Activated naive CD8-positive, alpha-beta T cell treated with anti-CD3 and anti-CD28 coated beads for 36 hours (primary cell): Measurements from ENCODE around the gene HOXB5. TPM values are rescaled to one million over a fixed set of nuclear protein-coding genes. Genes with fewer than 3 reads are reported as not detected.

Source experiments
- DNase-seq: peaks from one replicate; pipeline ENCODE4 v3.0.0; 2021
- H3K27ac Mint-ChIP-seq: one replicate; pipeline ENCODE4 v1.8.0; 2022; ENCODE audit warnings: mild to moderate bottlenecking, moderate library complexity, mixed read lengths
- H3K27me3 Mint-ChIP-seq: one replicate; pipeline ENCODE4 v1.8.0; 2022; ENCODE audit warnings: mild to moderate bottlenecking, mixed read lengths
- H3K36me3 Mint-ChIP-seq: one replicate; pipeline ENCODE4 v1.8.0; 2021; ENCODE audit warnings: mild to moderate bottlenecking, mixed read lengths
- H3K4me1 Mint-ChIP-seq: one replicate; pipeline ENCODE4 v1.8.0; 2021; ENCODE audit warnings: mixed read lengths
- H3K4me3 Mint-ChIP-seq: one replicate; pipeline ENCODE4 v1.8.0; 2022; ENCODE audit warnings: mild to moderate bottlenecking, moderate library complexity, mixed read lengths
- H3K9me3 Mint-ChIP-seq: one replicate; pipeline ENCODE4 v1.8.0; 2022; ENCODE audit warnings: mixed read lengths
- total RNA-seq, 2 experiments: library from RNA; stranded (reverse); gene quantifications; one replicate each; pipeline ENCODE4 v1.2.3, GENCODE V29; 2021

HOXB5 gene
- total RNA-seq, 2 experiments from 2014 or later = not detected

DNA sequence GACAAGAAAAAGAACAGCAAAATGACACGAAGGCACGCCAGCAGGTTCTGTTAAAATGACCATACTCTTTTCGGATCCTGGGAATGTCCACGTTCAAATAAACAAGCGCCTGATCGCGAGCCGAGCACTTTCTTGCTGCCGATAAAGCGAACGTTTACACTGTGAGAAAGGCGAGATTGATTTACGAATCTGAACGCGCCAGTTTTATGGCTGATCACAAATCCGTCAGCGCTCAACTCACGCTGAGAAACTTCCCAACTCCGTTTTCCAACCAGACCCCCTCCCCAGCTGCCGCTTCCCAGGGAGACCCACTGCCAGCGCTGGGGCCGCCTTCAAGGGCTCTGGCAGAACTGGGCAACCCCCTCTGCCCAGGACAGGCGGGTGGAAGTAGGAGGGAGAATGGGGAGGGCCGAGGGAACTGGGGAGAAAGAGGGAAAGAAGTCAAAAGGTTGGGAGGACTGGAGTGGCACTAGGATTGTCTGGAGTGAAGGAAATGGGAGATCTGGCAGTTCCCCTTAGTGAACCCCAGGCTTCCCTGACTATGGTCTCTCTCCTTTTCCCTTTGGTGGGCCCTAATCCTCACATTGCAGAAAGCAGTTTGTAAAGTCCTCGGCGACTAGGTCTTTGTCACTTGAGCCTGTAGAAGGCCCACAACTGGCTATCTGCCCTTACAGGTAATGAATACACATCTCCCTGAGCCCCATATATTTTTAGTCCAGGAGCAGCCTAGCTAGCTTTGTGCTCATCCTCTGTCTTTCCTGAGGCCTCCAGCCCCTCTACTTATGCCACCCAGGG, 22.4 kb downstream of the HOXB5 start:
- Mint-ChIP-seq H3K27ac (no peak overlapping the region), H3K27me3 (peaks cover 3% of the 10 kb centered on the region), H3K4me1 (peaks cover 3% of the 10 kb centered on the region), H3K9me3 (no peaks in the 10 kb centered on the region), H3K36me3 (peaks cover 2% of the 10 kb centered on the region), H3K4me3 (no peak overlapping the region)
- no peak for DNase-seq

DNA sequence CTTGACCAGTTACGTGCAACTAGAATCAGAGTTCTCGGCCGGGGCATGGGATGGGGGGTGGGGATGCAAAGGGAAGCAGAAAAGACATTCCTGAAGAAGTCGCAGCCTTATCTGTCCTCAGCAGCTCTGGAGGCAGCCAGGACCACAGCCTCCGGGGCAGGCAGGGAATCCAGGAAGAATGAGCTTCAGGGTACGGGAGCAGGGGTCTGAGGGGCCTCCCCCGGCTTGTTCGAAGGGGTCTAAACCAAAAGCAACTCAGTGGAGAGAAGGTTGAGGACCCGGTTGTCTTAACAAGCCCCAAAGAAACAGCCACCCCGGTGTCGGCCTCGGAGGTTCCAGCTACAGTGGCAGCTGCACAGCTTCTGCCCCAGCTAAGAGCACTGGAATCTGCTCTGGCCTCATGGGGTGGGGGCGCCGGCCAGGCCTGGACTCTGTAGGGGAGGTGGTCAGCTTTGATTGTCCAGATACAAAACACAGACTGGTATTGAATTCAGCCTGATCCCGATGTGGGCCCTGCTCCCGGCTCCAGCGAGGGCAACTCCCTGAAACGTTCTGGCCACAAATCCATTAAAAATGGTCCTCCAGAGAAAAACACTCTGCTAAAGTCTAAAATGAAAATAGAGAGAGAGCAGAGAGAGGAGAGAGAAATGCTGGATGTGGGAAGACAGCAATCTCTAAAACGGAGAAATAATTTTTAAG, 23.1 kb downstream of the HOXB5 start:
- peaks cover 3% of the 10 kb centered on the region for H3K27me3 Mint-ChIP-seq
- DNase-seq = no peak
- no peaks in the 10 kb centered on the region for H3K9me3 Mint-ChIP-seq
- H3K4me1 Mint-ChIP-seq = no peaks in the 10 kb centered on the region
- H3K4me3 Mint-ChIP-seq = no peak overlapping the region
- H3K36me3 Mint-ChIP-seq = no peaks in the 10 kb centered on the region
- H3K27ac Mint-ChIP-seq = no peak overlapping the region

GRCh38 chr17:48569674-48570324, 23.8 kb downstream of the HOXB5 start:
- no peak for DNase-seq
- Mint-ChIP-seq H3K27ac (no peak overlapping the region), H3K27me3 (peaks cover 3% of the 10 kb centered on the region), H3K9me3 (no peaks in the 10 kb centered on the region), H3K4me3 (no peak overlapping the region), H3K36me3 (no peaks in the 10 kb centered on the region), H3K4me1 (no peaks in the 10 kb centered on the region)

- Mint-ChIP-seq H3K27me3 (peaks cover 1% of the 10 kb centered on the region), H3K36me3 (no peaks in the 10 kb centered on the region), H3K4me3 (no peak overlapping the region), H3K27ac (no peak overlapping the region), H3K9me3 (no peaks in the 10 kb centered on the region), H3K4me1 (no peaks in the 10 kb centered on the region)
- no peak for DNase-seq
Measured at GRCh38 chr17:48569240-48569582, 24.4 kb downstream of the HOXB5 start.

- H3K27ac Mint-ChIP-seq = no peak overlapping the region
- H3K9me3 Mint-ChIP-seq = no peaks in the 10 kb centered on the region
- peaks cover 3% of the 10 kb centered on the region for H3K27me3 Mint-ChIP-seq
- no peaks in the 10 kb centered on the region for H3K36me3 Mint-ChIP-seq
- H3K4me3 Mint-ChIP-seq = peak overlapping the region; percentile 9
- DNase-seq = no peak
- peaks cover 1% of the 10 kb centered on the region for H3K4me1 Mint-ChIP-seq
Measured at GRCh38 chr17:48568499-48569239, 24.9 kb downstream of the HOXB5 start.

DNA sequence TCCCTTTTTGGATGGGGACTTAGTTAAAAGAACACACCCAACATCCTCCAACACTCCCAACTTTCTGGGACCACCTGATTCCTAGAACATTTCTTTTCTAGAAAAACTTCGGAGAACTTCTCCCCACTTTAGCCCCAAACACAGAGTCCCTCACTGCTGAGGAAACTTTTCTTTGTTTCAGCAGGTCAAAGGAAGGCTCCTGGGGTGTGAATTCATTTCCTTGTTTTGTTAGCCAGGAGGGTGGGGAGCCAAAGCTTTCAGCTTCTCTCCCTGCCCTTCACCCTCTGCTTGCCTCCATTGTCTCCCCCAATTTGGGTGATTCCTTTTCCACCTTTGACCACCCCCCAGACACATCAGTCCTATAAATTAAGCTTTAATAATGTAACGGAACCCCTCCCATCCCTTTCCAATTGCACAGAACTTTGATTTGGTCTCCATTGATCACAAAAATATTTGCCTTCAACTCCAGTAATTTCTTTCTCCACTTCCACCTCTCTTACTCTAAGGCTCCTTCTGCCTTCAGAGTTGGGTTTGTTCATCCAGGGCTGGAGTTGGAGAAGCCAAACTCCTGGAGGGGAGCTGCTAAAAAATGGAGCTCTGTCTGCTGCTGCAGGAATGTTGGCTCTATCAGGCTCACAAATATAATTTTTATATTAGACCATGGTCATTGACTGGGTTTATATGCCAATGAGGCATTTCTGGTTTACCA, 25.8 kb downstream of the HOXB5 start:
- DNase-seq = no peak
- H3K27me3 Mint-ChIP-seq = peaks cover 9% of the 10 kb centered on the region
- H3K36me3 Mint-ChIP-seq = no peaks in the 10 kb centered on the region
- no peaks in the 10 kb centered on the region for H3K9me3 Mint-ChIP-seq
- no peak overlapping the region for H3K27ac Mint-ChIP-seq
- no peak overlapping the region for H3K4me3 Mint-ChIP-seq
- peaks cover 1% of the 10 kb centered on the region for H3K4me1 Mint-ChIP-seq

DNA sequence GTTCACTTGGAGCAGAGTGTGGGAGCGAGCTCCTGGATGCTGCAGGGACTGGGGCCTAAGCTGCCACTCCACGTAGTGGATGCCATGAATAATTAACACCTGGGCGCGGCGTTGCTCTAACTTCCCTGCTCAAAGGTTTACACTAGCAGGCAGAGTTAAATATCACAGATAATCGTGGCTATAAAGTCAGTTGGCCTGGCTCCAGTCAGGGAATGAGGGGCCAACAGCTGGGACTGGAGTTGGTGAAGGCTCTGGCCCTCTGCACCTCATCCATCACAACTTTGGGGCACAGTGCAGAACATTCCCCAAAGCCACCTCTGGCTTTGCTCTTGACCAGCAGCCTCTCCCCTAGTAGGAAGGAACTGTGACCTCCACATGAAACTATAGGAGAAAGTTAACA, 26.4 kb downstream of the HOXB5 start:
- no peak overlapping the region for H3K27ac Mint-ChIP-seq
- no peak overlapping the region for H3K4me3 Mint-ChIP-seq
- H3K4me1 Mint-ChIP-seq = peaks cover 1% of the 10 kb centered on the region
- no peaks in the 10 kb centered on the region for H3K9me3 Mint-ChIP-seq
- H3K27me3 Mint-ChIP-seq = peaks cover 14% of the 10 kb centered on the region
- DNase-seq = no peak
- no peaks in the 10 kb centered on the region for H3K36me3 Mint-ChIP-seq

- H3K9me3 Mint-ChIP-seq = no peaks in the 10 kb centered on the region
- H3K4me1 Mint-ChIP-seq = peaks cover 2% of the 10 kb centered on the region
- no peak for DNase-seq
Measured at GRCh38 chr17:48566717-48567116, 26.9 kb downstream of the HOXB5 start.

DNA sequence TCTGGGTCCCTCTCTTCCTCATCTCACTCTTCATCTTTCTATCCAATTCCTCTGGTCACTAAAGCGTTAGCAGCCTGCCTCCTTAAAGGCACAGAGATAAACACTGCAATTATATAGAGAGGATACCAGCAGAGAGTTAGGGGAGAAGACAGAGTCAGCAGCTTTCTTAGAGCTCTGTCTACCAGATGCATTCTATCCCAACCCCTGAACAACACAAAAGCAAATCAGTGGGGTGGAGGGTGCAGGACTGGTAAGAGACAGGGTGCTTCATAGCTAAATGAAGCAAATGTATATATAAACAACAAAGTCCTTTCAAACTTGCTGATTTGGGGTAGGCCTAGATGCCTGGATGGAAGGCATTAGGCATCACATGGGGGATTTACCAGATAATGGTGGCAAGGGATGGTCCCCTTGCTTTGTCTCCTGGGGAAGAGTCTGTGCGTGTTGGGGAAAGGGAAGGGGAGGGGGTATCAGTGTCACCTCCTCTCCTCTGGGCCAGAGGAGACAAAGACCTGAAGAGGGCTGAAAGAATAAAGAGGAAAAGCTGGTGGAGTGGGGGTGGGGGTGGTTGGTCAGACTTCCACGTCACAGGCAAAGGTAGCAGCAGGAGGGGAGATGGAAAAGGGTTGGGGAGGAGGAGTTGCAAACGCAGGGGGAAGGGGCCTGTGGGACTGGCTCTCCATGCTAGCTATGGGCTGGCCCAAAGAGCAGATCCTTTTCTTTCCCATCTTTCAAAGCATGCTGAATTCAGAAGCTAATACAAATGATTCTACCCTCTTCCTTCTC, 27.5 kb downstream of the HOXB5 start:
- Mint-ChIP-seq H3K36me3 (no peaks in the 10 kb centered on the region), H3K4me3 (no peak overlapping the region), H3K4me1 (peaks cover 8% of the 10 kb centered on the region), H3K27me3 (peaks cover 14% of the 10 kb centered on the region), H3K27ac (no peak overlapping the region), H3K9me3 (no peaks in the 10 kb centered on the region)
- no peak for DNase-seq

More at GRCh38 chr17:48566717-48567116, 26.9 kb downstream of the HOXB5 start:
- no peak overlapping the region for H3K27ac Mint-ChIP-seq
- no peaks in the 10 kb centered on the region for H3K36me3 Mint-ChIP-seq
- peaks cover 14% of the 10 kb centered on the region for H3K27me3 Mint-ChIP-seq
- H3K4me3 Mint-ChIP-seq = no peak overlapping the region

DNA sequence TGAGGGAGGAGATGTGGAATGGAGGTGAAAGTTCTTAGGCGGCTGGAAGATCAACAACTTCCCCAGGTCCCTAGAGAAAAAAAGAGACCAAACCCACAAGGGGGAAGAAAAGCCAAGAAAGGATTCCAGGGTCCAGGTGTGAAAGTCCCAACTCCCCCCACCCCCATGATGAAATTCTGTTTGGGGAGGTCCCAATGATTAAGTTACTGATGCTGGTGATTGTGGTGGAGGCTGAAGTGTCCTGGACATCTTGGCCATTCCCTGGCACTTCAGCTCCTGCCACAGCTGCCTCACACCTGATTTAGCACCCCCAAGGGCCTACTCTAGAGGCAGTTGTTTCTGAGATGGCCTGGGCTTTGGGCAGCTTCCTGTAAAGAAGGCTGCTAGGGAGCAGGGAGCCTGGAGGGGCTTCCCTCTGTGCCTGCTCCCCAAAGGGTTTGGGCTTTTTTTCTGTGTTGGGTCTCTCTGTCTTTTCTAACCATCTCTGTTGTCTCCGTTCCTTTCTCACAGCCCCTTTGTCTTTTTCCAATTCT, 28.5 kb downstream of the HOXB5 start:
- Mint-ChIP-seq H3K27ac (no peak overlapping the region), H3K4me3 (no peak overlapping the region), H3K36me3 (no peaks in the 10 kb centered on the region), H3K4me1 (peaks cover 9% of the 10 kb centered on the region), H3K9me3 (no peaks in the 10 kb centered on the region), H3K27me3 (peaks cover 14% of the 10 kb centered on the region)
- no peak for DNase-seq

DNA sequence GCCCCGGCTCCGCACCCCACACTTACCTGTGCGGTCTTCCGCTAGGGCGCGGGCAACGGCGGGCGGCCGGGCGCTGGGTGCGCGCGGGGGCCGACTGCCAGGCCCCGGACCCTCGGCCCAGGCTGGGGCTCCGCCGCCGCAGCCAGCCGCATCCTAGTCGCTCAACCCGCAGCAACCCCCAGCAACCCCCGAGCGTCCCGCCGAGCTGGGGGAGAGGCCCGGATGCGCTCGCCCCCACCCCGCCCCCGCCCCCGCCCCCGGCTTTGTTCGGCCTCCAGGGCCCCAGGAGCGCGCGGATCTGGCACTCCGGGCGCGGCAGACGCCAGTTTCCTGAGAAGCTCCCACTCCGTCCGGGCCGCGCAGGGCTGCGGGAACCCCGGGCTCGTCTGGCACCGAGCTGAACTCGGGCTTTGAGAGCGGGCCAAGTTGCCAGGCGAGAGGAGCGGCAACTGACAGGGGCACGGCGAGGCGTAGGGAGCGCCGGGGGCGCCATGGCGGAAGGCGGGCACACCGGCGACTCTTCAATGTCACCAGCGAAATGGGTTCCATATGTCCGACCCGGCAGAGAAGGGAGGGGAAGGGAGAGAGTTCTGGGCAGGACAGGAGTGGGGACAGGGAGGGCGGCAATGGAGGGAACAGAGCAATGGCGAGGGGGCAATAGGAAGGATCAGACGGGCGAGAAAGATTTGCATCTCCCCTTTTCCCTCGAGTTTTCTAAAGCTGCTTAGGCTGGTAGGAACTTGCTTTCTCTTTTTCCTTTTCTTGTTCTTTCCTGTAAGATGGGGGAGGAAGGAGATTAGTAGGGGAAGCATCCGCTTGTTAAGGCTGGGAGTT, 29.2 kb downstream of the HOXB5 start:
- peaks cover 14% of the 10 kb centered on the region for H3K27me3 Mint-ChIP-seq
- H3K27ac Mint-ChIP-seq = no peak overlapping the region
- H3K9me3 Mint-ChIP-seq = no peaks in the 10 kb centered on the region
- no peak for DNase-seq
- H3K4me3 Mint-ChIP-seq = no peak overlapping the region
- peaks cover 9% of the 10 kb centered on the region for H3K4me1 Mint-ChIP-seq
- H3K36me3 Mint-ChIP-seq = no peaks in the 10 kb centered on the region

- Mint-ChIP-seq H3K9me3 (no peaks in the 10 kb centered on the region), H3K36me3 (no peaks in the 10 kb centered on the region), H3K27ac (no peak overlapping the region), H3K27me3 (peaks cover 14% of the 10 kb centered on the region), H3K4me3 (peak overlapping the region; percentile 22), H3K4me1 (peaks cover 9% of the 10 kb centered on the region)
- no peak for DNase-seq
Measured at GRCh38 chr17:48563867-48564187, 29.8 kb downstream of the HOXB5 start.

GRCh38 chr17:48563385-48563838, 30.2 kb downstream of the HOXB5 start:
- Mint-ChIP-seq H3K4me3 (peak overlapping the region; percentile 22), H3K27me3 (peaks cover 14% of the 10 kb centered on the region), H3K9me3 (no peaks in the 10 kb centered on the region), H3K4me1 (peaks cover 9% of the 10 kb centered on the region), H3K36me3 (no peaks in the 10 kb centered on the region), H3K27ac (no peak overlapping the region)
- no peak for DNase-seq
